Mesenchymal stem cell (in vitro differentiated cells and primary cell): ENCODE results near the gene DCTN1.

Source experiments
- DNase-seq: peaks from one replicate; pipeline ENCODE4 v3.0.0-alpha.2; 2013
- H2AFZ ChIP-seq: one replicate; pipeline ENCODE4 v1.6.1; 2013; ENCODE audit warnings: low read depth, mild to moderate bottlenecking, control low read depth, inconsistent platforms, low read length, moderate library complexity
- H2AK5ac ChIP-seq: 2 replicates; pipeline ENCODE4 v1.6.1; 2013; ENCODE audit warnings: low read length, moderate library complexity, mild to moderate bottlenecking, inconsistent platforms; ENCODE audit not compliant: severe bottlenecking
- H2BK120ac ChIP-seq: one replicate; pipeline ENCODE4 v1.6.1; 2013; ENCODE audit warnings: low read depth, mild to moderate bottlenecking, inconsistent platforms, low read length, moderate library complexity
- H2BK12ac ChIP-seq, 2 experiments: one replicate each; pipeline ENCODE4 v1.6.1; 2013; ENCODE audit warnings: inconsistent platforms in 2 of 2, low read length in 2 of 2, mild to moderate bottlenecking in 2 of 2, moderate library complexity in 2 of 2, control low read depth in 1 of 2
- H2BK15ac ChIP-seq: one replicate; pipeline ENCODE4 v1.6.1; 2013; ENCODE audit warnings: mild to moderate bottlenecking, low read depth, inconsistent platforms; ENCODE audit not compliant: poor library complexity, severe bottlenecking
- H2BK5ac ChIP-seq: 2 replicates; pipeline ENCODE4 v1.6.1; 2013; ENCODE audit warnings: low read depth, mild to moderate bottlenecking, low read length, control low read depth, inconsistent platforms; ENCODE audit not compliant: poor library complexity, severe bottlenecking
- H3K14ac ChIP-seq, 2 experiments: one replicate each; pipeline ENCODE4 v1.6.1; 2013; ENCODE audit warnings: inconsistent platforms in 2 of 2, low read length in 2 of 2, control low read depth in 1 of 2, mild to moderate bottlenecking in 1 of 2, moderate library complexity in 1 of 2
- H3K18ac ChIP-seq, 2 experiments: one replicate each; pipeline ENCODE4 v1.6.1; 2013; ENCODE audit warnings: inconsistent platforms in 2 of 2, low read length in 2 of 2, control low read depth in 1 of 2, low read depth in 1 of 2, mild to moderate bottlenecking in 1 of 2
- H3K23ac ChIP-seq, 2 experiments: one replicate each; pipeline ENCODE4 v1.6.1; 2013; ENCODE audit warnings: inconsistent platforms in 2 of 2, low read length in 2 of 2, mild to moderate bottlenecking in 2 of 2, moderate library complexity in 2 of 2, control low read depth in 1 of 2
- H3K27ac ChIP-seq: 2 replicates; pipeline ENCODE4 v1.5.1; 2013; ENCODE audit warnings: mild to moderate bottlenecking, moderate library complexity, low read length, control low read depth, inconsistent platforms; ENCODE audit not compliant: poor library complexity, severe bottlenecking
- H3K27me3 ChIP-seq, 2 experiments: 2 replicates each; pipeline versions ENCODE4 v1.6.1 to v1.7.0; 2013; ENCODE audit warnings: low read length in 2 of 2, mild to moderate bottlenecking in 2 of 2, moderate library complexity in 2 of 2, control low read depth in 1 of 2, inconsistent platforms in 1 of 2; ENCODE audit not compliant: control insufficient read depth in 1 of 2, insufficient read depth in 1 of 2
- H3K36me3 ChIP-seq, 2 experiments: 2 replicates each; pipeline versions ENCODE4 v1.6.1 to v1.7.0; 2013; ENCODE audit warnings: low read length in 2 of 2, control low read depth in 1 of 2, inconsistent platforms in 1 of 2, low read depth in 1 of 2, mild to moderate bottlenecking in 1 of 2; ENCODE audit not compliant: insufficient read depth in 2 of 2, control insufficient read depth in 1 of 2
- H3K4ac ChIP-seq, 2 experiments: one replicate each; pipeline ENCODE4 v1.6.1; 2013; ENCODE audit warnings: inconsistent platforms in 2 of 2, low read length in 2 of 2, mild to moderate bottlenecking in 2 of 2, moderate library complexity in 2 of 2, control low read depth in 1 of 2, low read depth in 1 of 2
- H3K4me1 ChIP-seq: 2 replicates; pipeline ENCODE4 v1.6.1; 2013; ENCODE audit warnings: low read depth, low read length, control low read depth; ENCODE audit not compliant: control insufficient read depth, insufficient read depth
- H3K4me2 ChIP-seq: 2 replicates; pipeline ENCODE4 v1.6.1; 2013; ENCODE audit warnings: low read length, mild to moderate bottlenecking, inconsistent platforms; ENCODE audit not compliant: poor library complexity, severe bottlenecking
- H3K4me3 ChIP-seq, 2 experiments: 2 replicates each; pipeline versions ENCODE4 v1.5.1 to v1.7.0; 2013; ENCODE audit warnings: low read length in 2 of 2, mild to moderate bottlenecking in 2 of 2, control low read depth in 1 of 2, low read depth in 1 of 2; ENCODE audit not compliant: insufficient read depth in 1 of 2
- H3K79me1 ChIP-seq: replicated peaks from 2 replicates; pipeline ENCODE4 v1.6.1; 2013; ENCODE audit warnings: mild to moderate bottlenecking, control low read depth, low read length, inconsistent platforms; ENCODE audit not compliant: poor library complexity, severe bottlenecking
- H3K9ac ChIP-seq: 2 replicates; pipeline ENCODE4 v1.7.0; 2013; ENCODE audit warnings: mild to moderate bottlenecking, low read length, moderate library complexity
- H3K9me3 ChIP-seq: 2 replicates; pipeline ENCODE4 v1.7.0; 2013; ENCODE audit warnings: mild to moderate bottlenecking, low read length; ENCODE audit not compliant: control insufficient read depth
- H4K8ac ChIP-seq: one replicate; pipeline ENCODE4 v1.6.1; 2013; ENCODE audit warnings: inconsistent platforms, mild to moderate bottlenecking, low read length, moderate library complexity
- H4K91ac ChIP-seq: one replicate; pipeline ENCODE4 v1.6.1; 2013; ENCODE audit warnings: mild to moderate bottlenecking, low read length, inconsistent platforms
- WGBS: methylation state at CpG from one replicate; pipeline ENCODE4 v1.1.7; 2013; ENCODE audit warnings: mixed read lengths; 5-methylcytosine and 5-hydroxymethylcytosine counted together

DCTN1 gene

GRCh38 chr2:74328074-74328473, 52.0 kb downstream of the DCTN1 start:
- Histone ChIP-seq H4K8ac (no peak overlapping the region), H3K79me1 (no peaks in the 10 kb centered on the region), H2BK15ac (no peak overlapping the region), H3K23ac (no peak overlapping the region), H2BK120ac (no peak overlapping the region), H2AK5ac (no peak overlapping the region), H3K27ac (no peak overlapping the region), H3K36me3 (peaks cover 0 to 27% of the 10 kb centered on the region in 2 experiments), H4K91ac (no peak overlapping the region), H3K4me1 (no peaks in the 10 kb centered on the region), H3K9me3 (no peaks in the 10 kb centered on the region), H3K14ac (no peak overlapping the region), H3K27me3 (peaks cover 0 to 9% of the 10 kb centered on the region in 2 experiments), H3K18ac (no peak overlapping the region), H3K4ac (no peak overlapping the region), H3K4me3 (no peak overlapping the region), H3K4me2 (no peak overlapping the region), H2AFZ (no peak overlapping the region), H2BK5ac (no peak overlapping the region), H3K9ac (no peak overlapping the region), H2BK12ac (no peak overlapping the region)
- 62% methylated on average over 2 of the region's 2 CpGs for WGBS
- DNase-seq: no peak

GRCh38 chr2:74327627-74328026, 52.5 kb downstream of the DCTN1 start:
- Histone ChIP-seq H2BK120ac (no peak overlapping the region), H4K8ac (no peak overlapping the region), H2BK5ac (no peak overlapping the region), H3K27me3 (peaks cover 0 to 9% of the 10 kb centered on the region in 2 experiments), H2AK5ac (no peak overlapping the region), H3K23ac (no peak overlapping the region), H3K18ac (no peak overlapping the region), H2AFZ (no peak overlapping the region), H3K9me3 (no peaks in the 10 kb centered on the region), H3K4me3 (no peak overlapping the region), H3K4me2 (no peak overlapping the region), H3K9ac (no peak overlapping the region), H3K79me1 (no peaks in the 10 kb centered on the region), H2BK15ac (no peak overlapping the region), H4K91ac (no peak overlapping the region), H3K27ac (no peak overlapping the region), H3K4me1 (no peaks in the 10 kb centered on the region), H3K4ac (no peak overlapping the region), H2BK12ac (no peak overlapping the region), H3K14ac (no peak overlapping the region), H3K36me3 (peaks cover 0 to 27% of the 10 kb centered on the region in 2 experiments)
- WGBS: no CpG with 5 or more reads among the region's 1 CpG
- DNase-seq: no peak

- Histone ChIP-seq H3K9me3 (no peaks in the 10 kb centered on the region), H4K91ac (no peak overlapping the region), H3K23ac (no peak overlapping the region), H3K27me3 (peaks cover 0 to 9% of the 10 kb centered on the region in 2 experiments), H2AK5ac (no peak overlapping the region), H2AFZ (no peak overlapping the region), H3K4ac (no peak overlapping the region), H3K4me3 (no peak overlapping the region), H3K79me1 (no peaks in the 10 kb centered on the region), H3K36me3 (peaks cover 0 to 27% of the 10 kb centered on the region in 2 experiments), H3K27ac (no peak overlapping the region), H3K4me1 (no peaks in the 10 kb centered on the region), H3K9ac (no peak overlapping the region), H2BK5ac (no peak overlapping the region), H3K4me2 (no peak overlapping the region), H3K14ac (no peak overlapping the region), H2BK15ac (no peak overlapping the region), H2BK12ac (no peak overlapping the region), H2BK120ac (no peak overlapping the region), H4K8ac (no peak overlapping the region), H3K18ac (no peak overlapping the region)
- 73% methylated on average over 3 of the region's 5 CpGs for WGBS
- no peak for DNase-seq
Observed at GRCh38 chr2:74327199-74327598, 52.9 kb downstream of the DCTN1 start.

GRCh38 chr2:74325815-74326214, 54.3 kb downstream of the DCTN1 start:
- Histone ChIP-seq H3K14ac (no peak overlapping the region), H3K9ac (no peak overlapping the region), H3K27me3 (peaks cover 0 to 9% of the 10 kb centered on the region in 2 experiments), H3K36me3 (peaks cover 0 to 19% of the 10 kb centered on the region in 2 experiments), H3K23ac (no peak overlapping the region), H3K4ac (no peak overlapping the region), H3K27ac (no peak overlapping the region), H4K8ac (no peak overlapping the region), H2AFZ (no peak overlapping the region), H2AK5ac (no peak overlapping the region), H2BK15ac (no peak overlapping the region), H2BK120ac (no peak overlapping the region), H3K79me1 (no peaks in the 10 kb centered on the region), H3K9me3 (no peaks in the 10 kb centered on the region), H3K4me1 (no peaks in the 10 kb centered on the region), H3K18ac (no peak overlapping the region), H3K4me3 (no peak overlapping the region), H2BK5ac (no peak overlapping the region), H4K91ac (no peak overlapping the region), H3K4me2 (no peak overlapping the region), H2BK12ac (no peak overlapping the region)
- no peak for DNase-seq
- 81% methylated on average over 1 of the region's 2 CpGs for WGBS
